NCI-H2227 (cell line): Measurements from ENCODE around the gene CTCFL.

Source experiments
- DNase-seq: peaks from one replicate; lab custom pipeline; 2025; ENCODE audit not compliant: unreplicated experiment; lab: John Stamatoyannopoulos, UW

Gene CTCFL

DNA sequence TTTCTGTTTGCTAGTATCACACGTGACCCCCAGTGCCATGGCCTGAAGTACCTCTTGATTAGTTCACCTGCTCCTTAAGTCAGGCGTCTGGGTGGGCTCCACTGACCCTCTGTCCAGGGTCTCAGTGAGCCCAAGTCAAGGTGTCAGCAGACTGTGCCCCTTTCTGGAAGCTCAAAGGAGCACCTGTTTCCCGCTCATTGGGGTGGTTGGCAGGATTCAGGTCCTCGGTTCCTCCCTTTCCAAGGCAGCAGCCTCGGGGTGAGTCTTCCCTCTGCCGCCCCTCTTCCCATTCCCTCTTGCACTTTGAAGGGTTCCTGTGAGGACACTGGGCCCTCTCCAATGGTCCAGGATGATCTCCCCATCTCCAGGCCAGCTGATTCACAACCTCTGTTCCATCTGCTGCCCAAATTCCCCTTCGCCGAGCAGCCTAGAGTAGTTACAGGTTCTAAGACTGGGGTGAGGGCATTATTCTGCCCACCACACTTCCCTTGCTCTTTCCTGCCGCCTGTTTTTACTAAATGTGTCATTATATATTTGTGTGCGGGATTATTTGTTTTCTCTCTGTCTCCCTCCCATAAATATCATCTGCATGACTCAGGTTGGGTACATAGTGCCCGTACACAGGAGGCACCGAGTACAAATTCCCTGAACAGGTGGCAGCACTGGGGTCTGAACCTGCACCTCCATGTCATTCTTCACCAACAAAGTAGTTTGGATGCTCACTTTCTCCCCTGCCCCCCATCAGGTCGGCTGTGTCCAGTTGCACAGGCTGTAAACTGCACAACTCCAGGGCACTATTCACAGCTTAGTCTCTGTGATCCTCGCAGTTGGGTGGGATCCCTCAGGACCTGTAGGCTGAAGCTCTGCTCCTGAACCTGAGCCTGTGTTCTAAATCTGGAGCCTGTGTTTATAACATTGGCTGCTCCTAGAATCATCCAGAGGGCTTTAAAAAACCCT, 75.3 kb downstream of the CTCFL start:
- no peak for DNase-seq

DNA sequence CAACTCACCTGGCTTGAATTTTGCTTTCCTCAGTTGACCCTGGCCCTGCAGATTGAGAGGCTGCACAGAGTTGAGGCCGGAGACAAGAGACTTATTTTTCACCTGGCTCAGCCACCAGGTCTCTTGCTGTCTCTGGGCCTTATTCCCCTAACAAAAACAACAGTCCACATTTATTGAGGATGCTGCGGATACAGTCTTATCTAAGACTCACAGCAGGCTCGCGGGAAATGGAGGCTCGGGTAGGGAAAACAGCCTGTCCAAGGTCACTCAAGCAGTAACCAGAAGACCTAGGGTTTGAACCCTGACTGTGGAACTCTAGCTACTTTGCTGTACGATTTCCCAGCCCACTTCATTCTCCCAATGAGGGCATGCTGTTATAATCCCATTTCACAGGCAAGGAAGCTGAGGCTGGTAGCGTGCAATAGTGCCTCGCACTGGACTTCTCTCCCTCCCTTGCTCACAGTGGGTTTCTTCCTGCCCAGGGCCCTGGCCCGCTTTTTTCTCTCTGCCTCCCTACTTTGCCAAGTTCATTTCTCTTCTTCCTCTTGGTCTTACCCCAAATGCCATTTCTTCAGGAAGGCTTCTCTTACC, 76.1 kb downstream of the CTCFL start:
- DNase-seq, result no peak
